Activated T-helper 1 cell treated with Interleukin-2 at 50 U/mL for 16 hours (primary cell): ENCODE results near the gene KRTAP1-5.
"Not testable (repeated sequence)": the region's sequence is repeated elsewhere in the genome, so short reads cannot be mapped to it uniquely, and the experiment has no call there.

Experiments used
- DNase-seq: peaks from one replicate; pipeline ENCODE4 v3.0.0-alpha.2; 2020; ENCODE audit warnings: low read depth

KRTAP1-5 gene

DNA sequence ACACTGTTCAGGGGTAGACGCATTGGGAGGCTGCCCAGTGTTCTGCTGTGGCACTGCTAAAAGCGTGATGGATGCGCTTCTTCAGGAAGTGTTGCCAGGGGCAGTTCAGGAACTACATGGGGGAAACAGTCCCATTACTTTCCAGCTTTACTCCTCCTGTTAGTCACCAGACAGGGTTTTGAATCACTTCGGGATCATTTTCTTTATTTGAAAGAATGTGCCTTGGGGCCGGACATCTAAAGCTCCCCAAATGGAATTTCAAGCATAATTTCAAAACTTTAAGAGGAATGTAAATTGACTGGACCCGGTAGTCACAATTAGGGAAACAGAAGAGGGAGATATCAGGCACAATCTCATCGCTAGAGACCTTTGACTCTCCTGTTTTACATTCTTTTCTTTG lies 21.4 kb upstream of the KRTAP1-5 start:
- no peak for DNase-seq

- DNase-seq: not testable (repeated sequence)
Measured at GRCh38 chr17:41046735-41047465, 19.9 kb upstream of the KRTAP1-5 start, which contains the start of gene KRTAP2-1. KRTAP2-1 (minus strand) TSS chr17:41047316; CDS start chr17:41047267, 49 bp downstream.

DNA sequence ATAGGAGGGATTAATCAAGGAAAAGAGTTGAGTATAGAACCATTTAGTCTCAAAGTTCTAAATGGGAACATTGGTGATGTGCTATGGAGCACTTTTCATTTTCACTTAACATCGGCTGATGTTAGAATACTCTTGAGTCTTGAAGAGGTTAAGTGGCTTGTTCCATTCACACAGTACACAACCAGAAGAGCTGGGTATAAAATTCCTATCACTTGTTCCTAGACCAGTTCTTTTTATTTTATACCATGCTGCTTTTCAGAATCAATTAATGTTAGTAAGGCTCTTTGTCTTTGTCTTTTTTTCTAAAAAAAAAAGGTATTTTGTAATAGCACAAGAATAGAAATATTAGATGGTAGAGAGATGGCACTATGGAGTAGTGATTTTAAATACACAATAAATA lies 15.9 kb upstream of the KRTAP1-5 start:
- no peak for DNase-seq

DNA sequence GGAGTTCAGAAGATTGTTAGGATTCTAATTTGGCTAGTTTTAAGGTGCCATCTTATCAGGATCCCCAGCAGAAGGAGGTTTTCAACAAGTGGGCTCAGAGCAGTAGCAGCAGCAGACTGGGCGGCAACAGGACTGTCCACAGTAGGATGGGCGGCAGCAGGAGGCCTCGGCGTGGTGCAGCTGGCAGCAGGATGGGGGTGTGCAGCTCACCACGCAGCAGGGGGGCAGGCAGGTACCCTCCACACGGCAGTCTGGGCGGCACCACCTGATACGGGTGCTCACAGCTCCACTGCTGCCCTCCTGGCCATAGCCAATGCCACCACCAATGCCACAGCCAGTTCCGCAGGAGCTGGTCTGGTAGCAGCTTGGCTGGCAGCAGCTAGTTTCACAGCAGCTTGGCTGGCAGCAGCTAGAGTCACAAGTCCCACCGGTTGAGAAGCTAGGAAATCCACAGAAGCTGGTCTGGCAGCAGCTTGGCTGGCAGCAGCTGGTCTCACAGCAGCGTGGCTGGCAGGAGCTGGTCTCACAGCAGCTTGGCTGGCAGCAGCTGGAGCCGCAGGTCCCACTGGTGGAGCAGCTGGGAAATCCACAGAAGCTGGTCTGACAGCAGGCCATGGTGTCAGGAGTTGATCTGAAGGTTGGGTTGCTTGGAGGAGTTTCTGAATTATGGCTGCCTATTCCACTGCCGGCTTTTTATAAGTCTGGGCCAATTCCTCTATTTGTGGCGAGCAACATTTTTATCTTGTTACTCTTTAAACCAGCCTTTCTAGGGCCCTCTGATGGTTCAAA lies 14.0 kb upstream of the KRTAP1-5 start, which contains the start of gene KRTAP1-1:
KRTAP1-1 (minus strand) TSS at position 668 of the 789 bp plus-strand sequence; CDS start at position 615, 53 bp downstream.
- DNase-seq: not testable (repeated sequence)

- DNase-seq: no peak
Measured at GRCh38 chr17:41037853-41038350, 10.9 kb upstream of the KRTAP1-5 start.

DNA sequence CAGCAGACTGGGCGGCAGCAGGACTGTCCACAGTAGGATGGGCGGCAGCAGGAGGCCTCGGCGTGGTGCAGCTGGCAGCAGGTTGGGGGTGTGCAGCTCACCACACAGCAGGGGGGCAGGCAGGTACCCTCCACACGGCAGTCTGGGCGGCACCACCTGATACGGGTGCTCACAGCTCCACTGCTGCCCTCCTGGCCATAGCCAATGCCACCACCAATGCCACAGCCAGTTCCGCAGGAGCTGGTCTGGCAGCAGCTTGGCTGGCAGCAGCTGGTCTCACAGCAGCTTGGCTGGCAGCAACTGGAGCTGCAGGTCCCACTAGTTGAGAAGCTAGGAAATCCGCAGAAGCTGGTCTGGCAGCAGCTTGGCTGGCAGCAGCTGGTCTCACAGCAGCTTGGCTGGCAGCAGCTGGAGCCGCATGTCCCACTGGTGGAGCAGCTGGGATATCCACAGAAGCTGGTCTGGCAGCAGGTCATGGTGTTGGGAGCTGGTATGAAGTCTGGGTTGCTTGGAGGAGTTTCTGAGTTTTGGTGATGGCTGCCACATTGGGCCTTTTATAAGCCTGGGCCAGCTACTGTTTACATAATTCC lies 7.4 kb upstream of the KRTAP1-5 start, which contains the start of gene KRTAP1-3:
KRTAP1-3 (minus strand) TSS at position 529 of the 590 bp plus-strand sequence; CDS start at position 476, 53 bp downstream.
- not testable (repeated sequence) for DNase-seq

DNA sequence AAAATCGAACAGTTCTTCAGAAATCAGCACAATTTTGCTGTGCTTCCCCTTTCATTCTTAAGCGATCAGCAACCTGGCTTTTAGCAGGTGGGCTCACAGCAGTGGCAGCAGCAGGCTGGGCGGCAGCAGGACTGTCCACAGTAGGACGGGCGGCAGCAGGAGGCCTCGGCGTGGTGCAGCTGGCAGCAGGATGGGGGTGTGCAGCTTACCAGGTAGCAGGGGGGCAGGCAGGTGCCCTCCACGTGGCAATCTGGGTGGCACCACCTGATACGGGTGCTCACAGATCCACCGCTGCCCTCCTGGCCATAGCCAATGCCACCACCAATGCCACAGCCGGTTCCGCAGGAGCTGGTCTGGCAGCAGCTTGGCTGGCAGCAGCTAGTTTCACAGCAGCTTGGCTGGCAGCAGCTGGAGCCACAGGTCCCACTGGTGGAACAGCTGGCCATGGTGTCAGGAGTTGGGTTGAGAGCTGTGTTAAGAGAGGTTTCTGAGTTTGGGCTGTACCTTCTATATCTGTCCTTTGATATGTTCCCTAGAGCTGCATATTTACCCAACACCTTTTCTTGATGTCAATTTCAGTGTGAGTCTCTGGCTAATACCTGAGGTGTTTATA lies 2.7 kb upstream of the KRTAP1-5 start, which contains the start of gene KRTAP1-4:
KRTAP1-4 (minus strand) TSS at position 563 of the 613 bp plus-strand sequence; CDS start at position 446, 117 bp downstream.
- DNase-seq: no peak

- DNase-seq: no peak
Measured at GRCh38 chr17:41024697-41025096, 2.3 kb downstream of the KRTAP1-5 start.

DNA sequence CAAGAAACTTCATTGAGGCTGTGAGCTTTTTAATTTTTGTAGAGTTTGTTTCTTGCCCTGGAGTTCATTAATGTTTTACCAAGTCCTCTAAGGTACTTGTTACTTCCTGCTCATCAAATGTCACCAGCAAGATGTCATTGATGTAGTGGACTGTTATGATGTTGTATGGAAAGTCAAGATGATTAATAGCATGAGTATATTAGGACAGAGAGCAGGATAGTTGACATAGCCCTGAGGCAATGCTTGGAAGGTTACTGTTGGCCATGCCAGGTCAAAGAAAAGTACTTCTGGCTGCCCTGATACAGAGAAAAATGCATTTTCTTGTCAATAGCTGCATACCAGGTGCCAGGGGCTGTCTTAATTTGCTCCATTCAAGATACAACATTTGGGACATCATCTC lies 6.7 kb downstream of the KRTAP1-5 start:
- no peak for DNase-seq

- DNase-seq: no peak
Measured at GRCh38 chr17:41019415-41019814, 7.6 kb downstream of the KRTAP1-5 start.

- no peak for DNase-seq
Measured at GRCh38 chr17:41018541-41018940, 8.5 kb downstream of the KRTAP1-5 start.

- no peak for DNase-seq
Measured at GRCh38 chr17:41016578-41017215, 10.3 kb downstream of the KRTAP1-5 start.

DNA sequence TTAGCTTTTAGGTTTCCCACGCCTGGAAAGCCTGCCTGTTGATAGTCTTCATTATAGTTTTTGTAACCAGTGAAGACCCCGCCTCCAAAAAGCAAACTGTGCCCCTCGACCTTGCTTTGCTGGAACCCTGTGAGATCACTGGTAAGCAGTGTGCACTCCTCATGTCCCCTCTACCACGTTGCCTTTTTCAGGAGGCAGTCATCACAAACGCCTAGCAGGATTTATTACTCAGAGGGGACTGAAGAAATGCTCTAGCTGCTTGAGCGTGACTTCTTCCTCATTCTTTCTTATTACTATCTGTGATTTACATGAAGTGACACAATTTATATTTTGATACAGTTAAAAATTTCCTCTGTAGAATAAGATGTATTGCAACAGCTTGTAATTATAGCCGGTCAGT lies 11.6 kb downstream of the KRTAP1-5 start:
- DNase-seq: no peak

GRCh38 chr17:41013606-41014005 lies 13.4 kb downstream of the KRTAP1-5 start:
- no peak for DNase-seq

- DNase-seq: no peak
Measured at GRCh38 chr17:41013181-41013580, 13.8 kb downstream of the KRTAP1-5 start.

- DNase-seq: no peak
Measured at GRCh38 chr17:41012326-41013120, 14.5 kb downstream of the KRTAP1-5 start.

GRCh38 chr17:41010441-41010840 lies 16.6 kb downstream of the KRTAP1-5 start:
- DNase-seq: no peak

DNA sequence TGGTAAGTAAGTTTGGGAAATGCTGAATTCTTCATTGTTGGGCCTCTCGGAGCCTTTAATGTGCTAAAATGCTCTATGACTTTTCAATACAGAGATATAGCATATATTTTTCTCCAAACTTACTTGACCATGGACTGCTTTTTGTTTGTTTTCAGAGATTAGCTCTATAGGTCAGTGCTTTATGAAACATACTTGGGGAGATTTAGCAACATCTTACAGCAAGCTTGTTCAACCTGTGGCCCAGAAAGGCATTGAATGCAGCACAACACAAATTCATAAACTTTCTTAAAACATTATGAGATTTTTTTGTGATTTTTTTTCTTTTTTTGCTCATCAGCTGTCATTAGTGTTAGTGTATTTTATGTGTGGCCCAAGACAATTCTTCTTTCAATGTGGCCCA lies 17.1 kb downstream of the KRTAP1-5 start:
- no peak for DNase-seq

GRCh38 chr17:41009301-41009760 lies 17.7 kb downstream of the KRTAP1-5 start:
- no peak for DNase-seq

DNA sequence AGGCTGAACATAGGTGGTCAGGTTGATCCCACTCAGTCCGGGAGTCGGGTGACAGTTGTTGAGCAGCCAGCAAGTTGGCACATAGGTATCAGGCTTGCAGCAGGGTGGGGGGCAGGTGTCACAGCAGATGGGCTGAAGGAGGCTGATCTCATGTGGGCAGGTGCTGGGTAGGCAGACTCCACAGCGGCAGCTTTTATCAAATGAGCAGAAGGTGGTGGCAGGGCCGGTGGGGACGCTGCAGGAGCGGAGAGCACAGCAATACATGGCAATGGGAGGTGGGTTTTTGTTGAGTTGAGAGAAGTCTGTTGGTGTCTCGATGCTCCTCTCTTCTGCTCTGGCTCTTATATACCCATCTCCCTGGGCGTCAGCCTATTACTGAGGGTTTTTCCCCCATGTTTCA lies 18.2 kb downstream of the KRTAP1-5 start, which contains the start of gene KRTAP3-1:
KRTAP3-1 (minus strand) TSS at position 318 of the 400 bp plus-strand sequence; CDS start at position 264, 54 bp downstream.
- DNase-seq: no peak
